NCI-H774 (cell line): ENCODE measurements around the gene ENO1.
A peak's percentile ranks its signal among the peaks of the same experiment; 100 is the strongest.
"Not testable (repeated sequence)": the region's sequence is repeated elsewhere in the genome, so short reads cannot be mapped to it uniquely, and the experiment has no call there.

Source experiments
- DNase-seq: peaks from one replicate; lab custom pipeline; 2025; lab: John Stamatoyannopoulos, UW

ENO1 gene

GRCh38 chr1:8845104-8846097, 33.1 kb downstream of the ENO1 start:
- no peak for DNase-seq

- DNase-seq, result no peak
These were observed 33.9 kb downstream of the ENO1 start for GRCh38 chr1:8844501-8845006.

GRCh38 chr1:8841395-8841794, 37.1 kb downstream of the ENO1 start:
- DNase-seq, result no peak

- no peak for DNase-seq
These were observed 38.5 kb downstream of the ENO1 start for GRCh38 chr1:8839990-8840389.

GRCh38 chr1:8835941-8836643, 42.4 kb downstream of the ENO1 start:
- DNase-seq, result no peak

GRCh38 chr1:8831340-8831739, 47.1 kb downstream of the ENO1 start:
- no peak for DNase-seq

GRCh38 chr1:8830732-8831131, 47.8 kb downstream of the ENO1 start:
- not testable (repeated sequence) for DNase-seq

GRCh38 chr1:8825985-8826481, 52.5 kb downstream of the ENO1 start:
- DNase-seq, result no peak

- DNase-seq, result no peak
These were observed 55.2 kb downstream of the ENO1 start for GRCh38 chr1:8823295-8823664.

GRCh38 chr1:8822373-8823294, 55.9 kb downstream of the ENO1 start:
- DNase-seq, result no peak

- DNase-seq, result no peak
These were observed 57.4 kb downstream of the ENO1 start for GRCh38 chr1:8821084-8821483.

GRCh38 chr1:8818789-8819188, 59.7 kb downstream of the ENO1 start:
- not testable (repeated sequence) for DNase-seq

- DNase-seq, result no peak
These were observed 60.1 kb downstream of the ENO1 start for GRCh38 chr1:8818325-8818775.

- peak; percentile 68 for DNase-seq
These were observed 60.8 kb downstream of the ENO1 start, which contains the start of gene RERE for GRCh38 chr1:8817412-8818324. TSS of gene RERE (minus strand) at chr1:8817640.

GRCh38 chr1:8816831-8817411, 61.6 kb downstream of the ENO1 start:
- no peak for DNase-seq

- no peak for DNase-seq
These were observed 62.2 kb downstream of the ENO1 start for GRCh38 chr1:8816264-8816663.

GRCh38 chr1:8815582-8816151, 62.8 kb downstream of the ENO1 start:
- no peak for DNase-seq

- no peak for DNase-seq
These were observed 63.6 kb downstream of the ENO1 start for GRCh38 chr1:8814865-8815264.

GRCh38 chr1:8813991-8814390, 64.5 kb downstream of the ENO1 start:
- DNase-seq, result no peak
